SK-N-SH treated with all-trans-retinoic acid at 6 μM for 48 hours (cell line): ENCODE results near the gene LPIN1.

Experiments
- CREB5 ChIP-seq: fragments of 250-450 bp; sonication (Bioruptor Pico); IDR thresholded peaks from 2 replicates; pipeline ENCODE4 v1.5.1; 2020; ENCODE audit warnings: low read depth, mild to moderate bottlenecking, moderate library complexity
- CSRNP3 ChIP-seq: fragments of 250-450 bp; sonication (Bioruptor Pico); IDR thresholded peaks from 2 replicates; pipeline ENCODE4 v1.5.1; 2021; ENCODE audit warnings: mild to moderate bottlenecking, moderate library complexity
- ESRRG ChIP-seq: fragments of 250-450 bp; sonication (Bioruptor Pico); IDR thresholded peaks from 2 replicates; pipeline ENCODE4 v1.6.1; 2021; ENCODE audit warnings: mild to moderate bottlenecking
- PATZ1 ChIP-seq: fragments of 250-450 bp; sonication (Bioruptor Pico); IDR thresholded peaks from 2 replicates; pipeline ENCODE4 v1.8.0; 2020; ENCODE audit warnings: mild to moderate bottlenecking, moderate library complexity, borderline replicate concordance
- RARB ChIP-seq: fragments of 250-450 bp; sonication (Bioruptor Pico); IDR thresholded peaks from 2 replicates; pipeline ENCODE4 v1.8.0; 2021; ENCODE audit warnings: mild to moderate bottlenecking, moderate library complexity
- TSHZ2 ChIP-seq: fragments of 250-450 bp; sonication (Bioruptor Pico); IDR thresholded peaks from 2 replicates; pipeline ENCODE4 v1.5.0; 2020; ENCODE audit warnings: mild to moderate bottlenecking, moderate library complexity
- ZFP3 ChIP-seq: fragments of 250-450 bp; sonication (Bioruptor Pico); IDR thresholded peaks from 2 replicates; pipeline ENCODE4 v1.5.0; 2020; ENCODE audit warnings: mild to moderate bottlenecking, moderate library complexity
- ZFP30 ChIP-seq: fragments of 450-650 bp; formaldehyde crosslinking; IDR thresholded peaks from 2 replicates; pipeline ENCODE4 v1.5.0; 2022; ENCODE audit warnings: mild to moderate bottlenecking, moderate library complexity
- ZNF565 ChIP-seq: fragments of 450-650 bp; formaldehyde crosslinking; conservative IDR thresholded peaks from 2 replicates; pipeline ENCODE4 v1.5.0; 2020; ENCODE audit warnings: low read depth, mild to moderate bottlenecking, moderate library complexity
- ZNF70 ChIP-seq: fragments of 450-650 bp; formaldehyde crosslinking; IDR thresholded peaks from 2 replicates; pipeline ENCODE4 v1.5.0; 2020; ENCODE audit warnings: mild to moderate bottlenecking, moderate library complexity

GRCh38 chr2:11811036-11811654 lies 64.7 kb downstream of the LPIN1 start:
- no peak for TF ChIP-seq TSHZ2
- no peak for TF ChIP-seq PATZ1
- no peak for TF ChIP-seq ZFP3 (CRISPR knock-in tag)
- no peak for TF ChIP-seq ZNF70 (CRISPR knock-in tag)
- TF ChIP-seq ESRRG (CRISPR knock-in tag): no peak
- TF ChIP-seq CSRNP3 (CRISPR knock-in tag): no peak
- no peak for TF ChIP-seq ZFP30 (CRISPR knock-in tag)
- TF ChIP-seq ZNF565 (CRISPR knock-in tag): no peak
- TF ChIP-seq CREB5: no peak
- TF ChIP-seq RARB (CRISPR knock-in tag): no peak
